ENCODE data around the gene TCTA.
A peak's percentile ranks its signal among the peaks of the same experiment; 100 is the strongest.

TCTA gene

DNA sequence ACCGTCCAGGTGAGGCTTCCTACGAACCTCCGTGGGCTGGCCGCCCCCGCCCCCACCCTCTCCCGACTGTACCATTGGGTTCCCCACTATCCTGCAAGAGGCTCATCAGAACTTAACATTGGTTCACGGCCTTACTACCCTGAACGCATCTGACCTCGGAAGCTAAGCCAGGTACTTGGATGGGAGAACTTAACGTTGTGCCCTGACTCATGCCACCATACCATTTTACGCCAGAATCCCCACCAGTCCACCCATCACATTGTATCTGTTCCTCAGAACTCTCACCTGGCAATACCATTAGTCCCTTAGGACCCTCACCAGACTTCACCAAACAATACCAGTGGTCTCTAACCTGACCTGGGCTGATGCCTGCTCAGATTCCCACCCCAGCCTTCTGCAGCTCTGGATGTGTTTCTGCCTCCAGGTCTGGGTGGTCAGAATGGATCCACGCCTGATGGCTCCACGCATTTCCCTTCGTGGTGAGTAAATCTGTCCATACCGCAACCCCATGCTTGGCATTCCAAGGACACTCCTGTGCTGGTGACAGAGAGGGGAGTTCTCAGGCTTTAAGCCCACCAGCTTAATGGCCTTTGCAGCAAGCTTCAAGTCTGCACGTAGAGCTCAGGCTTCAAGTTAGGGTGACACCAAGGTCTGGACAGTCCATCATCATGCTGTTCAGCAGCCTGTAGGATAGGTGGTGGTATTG is 562 bp downstream of the TCTA start:
- TF ChIP-seq, protein P1, sequence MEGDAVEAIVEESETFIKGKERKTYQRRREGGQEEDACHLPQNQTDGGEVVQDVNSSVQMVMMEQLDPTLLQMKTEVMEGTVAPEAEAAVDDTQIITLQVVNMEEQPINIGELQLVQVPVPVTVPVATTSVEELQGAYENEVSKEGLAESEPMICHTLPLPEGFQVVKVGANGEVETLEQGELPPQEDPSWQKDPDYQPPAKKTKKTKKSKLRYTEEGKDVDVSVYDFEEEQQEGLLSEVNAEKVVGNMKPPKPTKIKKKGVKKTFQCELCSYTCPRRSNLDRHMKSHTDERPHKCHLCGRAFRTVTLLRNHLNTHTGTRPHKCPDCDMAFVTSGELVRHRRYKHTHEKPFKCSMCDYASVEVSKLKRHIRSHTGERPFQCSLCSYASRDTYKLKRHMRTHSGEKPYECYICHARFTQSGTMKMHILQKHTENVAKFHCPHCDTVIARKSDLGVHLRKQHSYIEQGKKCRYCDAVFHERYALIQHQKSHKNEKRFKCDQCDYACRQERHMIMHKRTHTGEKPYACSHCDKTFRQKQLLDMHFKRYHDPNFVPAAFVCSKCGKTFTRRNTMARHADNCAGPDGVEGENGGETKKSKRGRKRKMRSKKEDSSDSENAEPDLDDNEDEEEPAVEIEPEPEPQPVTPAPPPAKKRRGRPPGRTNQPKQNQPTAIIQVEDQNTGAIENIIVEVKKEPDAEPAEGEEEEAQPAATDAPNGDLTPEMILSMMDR (conservative IDR thresholded peaks at IDR 0.05), result no peak
- TF ChIP-seq ZFX (IDR thresholded peaks at IDR 0.05), result no peak; the same call in 1 of the 2 replicates
- peak overlapping the region; percentile 94 for H3K27ac ChIP-seq

DNA sequence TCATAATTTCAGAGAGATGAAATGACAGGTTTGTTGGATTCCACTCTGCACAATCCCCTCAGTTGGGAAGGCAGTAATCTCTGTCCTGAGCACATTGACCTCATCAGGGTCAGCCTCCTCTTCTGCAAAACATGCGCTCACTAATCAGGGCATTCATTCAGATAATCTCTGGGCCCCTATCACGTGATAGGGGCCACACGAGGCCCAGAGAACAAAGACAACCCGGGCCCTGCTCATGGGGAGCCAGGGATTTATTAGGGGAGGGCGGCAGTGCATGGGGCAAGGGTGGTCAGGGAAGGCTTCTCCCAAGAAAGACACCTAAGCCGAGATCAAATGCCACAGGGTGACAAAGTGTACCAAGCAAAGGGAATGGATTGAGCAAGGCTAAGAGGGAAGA is 1.1 kb downstream of the TCTA start:
- peak overlapping the region; percentile 94 for H3K27ac ChIP-seq
- TF ChIP-seq ZFX (IDR thresholded peaks at IDR 0.05), result no peak
- TF ChIP-seq, protein P1 (conservative IDR thresholded peaks at IDR 0.05), result no peak

DNA sequence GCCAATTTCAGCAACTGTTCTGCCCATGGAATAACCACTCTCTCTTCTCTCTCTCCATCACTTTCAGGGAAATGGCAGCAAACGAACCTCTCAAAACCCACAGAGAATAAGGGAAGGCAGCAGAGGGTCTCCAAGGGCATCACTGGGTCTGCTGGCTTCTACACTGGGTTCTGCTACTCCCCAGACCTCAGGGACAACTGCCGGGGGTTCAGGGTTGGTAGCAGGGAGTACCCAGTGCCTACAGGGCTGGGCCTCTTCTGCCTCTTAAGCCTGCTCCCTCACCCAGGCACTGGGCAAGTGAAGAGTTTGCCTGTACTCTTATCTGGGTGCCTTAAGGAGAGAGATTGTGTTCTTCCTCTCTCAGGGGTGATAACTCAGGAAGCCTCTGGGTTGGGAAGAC is 2.5 kb downstream of the TCTA start:
- TF ChIP-seq, protein P1 (conservative IDR thresholded peaks at IDR 0.05), result no peak
- no peak for TF ChIP-seq ZFX (IDR thresholded peaks at IDR 0.05)
- no peak overlapping the region for H3K27ac ChIP-seq

DNA sequence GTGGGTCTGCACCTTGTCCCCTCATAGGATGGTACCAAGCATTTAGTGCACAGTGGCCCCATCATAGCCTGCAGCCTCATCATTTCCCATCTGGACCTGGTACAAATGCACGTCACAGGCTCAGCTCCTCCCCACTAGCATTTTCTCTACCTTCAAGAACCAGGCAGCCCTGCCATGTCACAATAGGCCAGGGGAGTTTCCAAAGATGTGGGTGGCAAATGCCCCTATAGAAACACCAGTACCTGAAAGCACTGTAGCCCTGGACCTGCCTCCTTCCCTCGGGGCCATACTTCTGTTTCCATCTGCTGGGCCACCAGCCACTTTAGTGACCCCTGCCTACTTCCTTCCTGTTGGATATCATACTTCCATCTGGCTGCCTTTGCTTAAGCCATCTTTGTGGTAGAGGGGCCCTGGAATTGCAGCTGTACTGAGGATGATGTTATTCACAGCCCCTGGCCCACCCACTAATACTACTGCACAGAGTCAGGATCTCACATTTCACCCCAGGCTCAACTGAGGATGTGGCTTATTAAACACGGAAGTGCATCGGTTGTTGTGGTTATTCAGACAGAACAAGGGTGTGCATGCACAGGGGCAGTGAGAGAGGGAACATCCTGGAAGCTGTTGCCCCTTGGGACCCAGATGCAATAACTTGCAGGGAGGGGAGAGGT is 3.8 kb downstream of the TCTA start:
- TF ChIP-seq, protein P1 (conservative IDR thresholded peaks at IDR 0.05), result no peak
- no peak overlapping the region for H3K27ac ChIP-seq

DNA sequence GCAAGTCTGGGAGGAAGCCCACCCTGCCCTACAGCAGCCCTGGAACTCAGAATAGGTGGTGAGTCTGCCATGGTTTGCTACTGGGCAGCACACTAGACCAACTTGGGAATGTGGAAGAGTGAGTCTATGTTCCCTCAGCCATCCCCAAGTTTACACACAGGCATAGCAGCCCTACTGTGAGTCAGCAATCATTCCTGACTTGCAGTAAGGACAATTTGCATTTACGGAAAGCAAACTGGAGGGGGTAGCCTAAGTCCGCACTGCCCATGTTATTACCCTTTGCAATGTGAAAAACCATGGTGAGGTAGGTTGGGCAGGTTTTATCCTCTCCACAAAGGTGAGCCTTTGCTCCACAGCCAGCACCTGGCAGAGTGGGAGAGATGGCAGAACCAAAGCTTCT is 4.6 kb downstream of the TCTA start:
- TF ChIP-seq ZFX (IDR thresholded peaks at IDR 0.05), result no peak
- TF ChIP-seq, protein P1 (conservative IDR thresholded peaks at IDR 0.05), result no peak
- no peak overlapping the region for H3K27ac ChIP-seq

DNA sequence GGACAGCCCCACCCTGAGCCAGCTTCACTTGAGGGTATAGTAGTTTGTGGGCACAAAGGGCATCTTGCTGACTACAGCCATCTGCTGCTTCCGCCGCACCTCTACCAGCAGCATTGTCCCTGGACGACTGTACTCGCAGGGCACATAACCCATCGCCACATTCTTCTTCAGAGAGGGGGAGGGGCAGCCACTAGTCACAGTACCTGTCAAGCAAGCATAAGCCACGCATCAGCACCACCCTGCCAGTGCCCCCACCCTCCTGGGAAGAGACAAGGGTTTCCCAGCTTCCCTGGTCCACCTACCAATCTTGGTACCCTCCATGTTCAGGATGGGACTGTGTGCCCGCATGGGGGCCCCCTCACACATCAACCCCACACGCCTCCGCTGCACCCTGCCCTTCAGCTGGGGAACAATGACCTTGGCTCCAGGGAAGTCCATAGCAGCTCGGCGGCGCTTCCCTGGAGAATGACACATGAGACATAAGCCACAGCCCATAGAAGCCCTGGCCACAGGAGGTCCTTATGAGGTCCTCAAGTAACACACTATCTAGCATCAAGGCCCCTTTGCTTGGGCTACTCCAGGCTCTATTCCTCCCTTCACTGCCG is 5.4 kb downstream of the TCTA start:
- no peak overlapping the region for H3K27ac ChIP-seq
- no peak for TF ChIP-seq ZFX (IDR thresholded peaks at IDR 0.05)
- TF ChIP-seq, protein P1 (conservative IDR thresholded peaks at IDR 0.05), result no peak

DNA sequence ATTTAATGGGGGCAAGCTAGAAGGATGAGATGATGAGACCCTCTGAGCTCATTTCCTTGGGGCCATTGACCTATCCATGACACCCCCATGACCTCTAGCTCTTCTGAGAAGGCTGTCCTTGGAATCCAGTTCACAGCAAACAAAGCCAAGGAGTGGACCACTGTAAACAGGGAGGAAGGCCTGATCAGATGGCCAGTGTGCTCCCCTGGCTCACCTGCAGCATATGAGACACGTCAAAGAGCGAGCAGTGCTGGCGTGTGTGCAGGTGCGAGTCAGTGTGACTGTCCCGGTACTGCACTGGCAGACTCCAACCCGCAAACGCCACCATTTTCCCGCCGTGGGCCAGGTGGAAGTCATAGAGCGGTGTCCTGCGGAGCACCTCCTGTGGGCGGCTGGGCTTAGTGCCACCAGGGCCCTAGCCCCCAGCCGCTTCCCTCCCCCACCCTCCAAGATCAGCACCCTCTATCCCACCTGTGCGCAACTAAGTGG is 9.7 kb downstream of the TCTA start:
- H3K27ac ChIP-seq, result no peak overlapping the region

More for the DNA sequence above, 9.7 kb downstream of the TCTA start:
- no peak for TF ChIP-seq ZFX (IDR thresholded peaks at IDR 0.05)
- TF ChIP-seq, protein P1 (conservative IDR thresholded peaks at IDR 0.05), result no peak
